HG03558 (cell line): ENCODE data around the gene TMEM191C.
"Not testable (repeated sequence)": the region's sequence is repeated elsewhere in the genome, so short reads cannot be mapped to it uniquely, and the experiment has no call there.

Experiments used
- ATAC-seq: cut with Tn5 transposase; IDR thresholded peaks from one replicate; pipeline ENCODE4 v1.9.1; 2021; ENCODE audit warnings: moderate number of reproducible peaks; ENCODE audit not compliant: unreplicated experiment; ENCODE audit errors: extremely low read depth

The TMEM191C gene

GRCh38 chr22:21445437-21446127 lies 21.6 kb upstream of the TMEM191C start:
- ATAC-seq: no peak

DNA sequence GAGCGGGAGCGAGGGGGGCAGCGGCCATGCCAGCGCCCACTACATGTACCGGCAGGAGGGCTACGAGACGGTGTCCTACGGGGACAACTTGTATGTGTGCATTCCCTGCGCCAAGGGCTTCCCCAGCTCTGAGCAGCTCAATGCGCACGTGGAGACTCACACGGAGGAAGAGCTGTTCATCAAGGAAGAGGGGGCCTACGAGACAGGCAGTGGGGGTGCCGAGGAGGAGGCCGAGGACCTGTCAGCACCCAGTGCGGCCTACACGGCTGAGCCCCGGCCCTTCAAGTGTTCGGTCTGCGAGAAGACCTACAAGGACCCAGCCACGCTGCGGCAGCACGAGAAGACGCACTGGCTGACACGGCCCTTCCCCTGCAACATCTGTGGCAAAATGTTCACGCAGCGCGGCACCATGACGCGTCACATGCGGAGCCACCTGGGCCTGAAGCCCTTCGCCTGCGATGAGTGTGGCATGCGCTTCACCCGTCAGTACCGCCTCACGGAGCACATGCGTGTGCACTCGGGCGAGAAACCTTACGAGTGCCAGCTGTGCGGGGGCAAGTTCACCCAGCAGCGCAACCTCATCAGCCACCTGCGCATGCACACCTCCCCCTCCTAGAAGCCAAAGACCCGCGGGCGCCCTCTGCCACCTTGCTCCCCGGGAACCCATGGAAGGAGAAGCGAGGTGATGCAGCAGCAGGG lies 20.9 kb upstream of the TMEM191C start:
- ATAC-seq: no peak

- ATAC-seq: no peak
These were observed 20.1 kb upstream of the TMEM191C start for GRCh38 chr22:21446827-21447690.

- no peak for ATAC-seq
These were observed 19.3 kb upstream of the TMEM191C start for GRCh38 chr22:21447694-21448402.

GRCh38 chr22:21448627-21449416 lies 18.4 kb upstream of the TMEM191C start:
- ATAC-seq: no peak

- no peak for ATAC-seq
These were observed 17.5 kb upstream of the TMEM191C start for GRCh38 chr22:21449531-21450319.

GRCh38 chr22:21450320-21450831 lies 16.8 kb upstream of the TMEM191C start:
- ATAC-seq: no peak

DNA sequence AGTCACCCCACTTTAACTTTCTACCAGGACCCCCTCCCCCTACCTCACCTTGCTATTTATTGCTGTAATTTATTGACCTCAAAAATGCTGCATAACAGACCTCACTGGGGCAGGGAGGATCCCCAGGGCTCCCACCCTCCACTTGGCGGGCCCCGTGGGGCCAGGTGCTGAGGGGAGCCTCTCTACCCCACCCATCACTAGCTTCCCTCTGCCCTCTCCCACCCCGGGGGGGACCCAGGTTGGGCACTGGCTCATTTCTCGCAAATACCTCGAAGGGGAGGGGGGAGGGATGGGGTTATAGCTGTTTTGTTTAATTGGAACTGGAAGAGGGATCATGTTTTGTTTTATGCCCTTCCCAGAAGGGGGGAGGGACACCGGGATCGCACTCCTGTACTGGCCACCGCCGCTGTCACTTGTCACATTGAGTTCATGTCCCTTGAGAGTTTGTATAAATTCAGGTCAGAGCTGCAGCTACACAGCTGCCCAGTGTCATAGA lies 16.3 kb upstream of the TMEM191C start:
- no peak for ATAC-seq

GRCh38 chr22:21451545-21452520 lies 15.4 kb upstream of the TMEM191C start:
- ATAC-seq: no peak

GRCh38 chr22:21452666-21453065 lies 14.5 kb upstream of the TMEM191C start:
- not testable (repeated sequence) for ATAC-seq

- not testable (repeated sequence) for ATAC-seq
These were observed 12.2 kb upstream of the TMEM191C start for GRCh38 chr22:21454998-21455333.

DNA sequence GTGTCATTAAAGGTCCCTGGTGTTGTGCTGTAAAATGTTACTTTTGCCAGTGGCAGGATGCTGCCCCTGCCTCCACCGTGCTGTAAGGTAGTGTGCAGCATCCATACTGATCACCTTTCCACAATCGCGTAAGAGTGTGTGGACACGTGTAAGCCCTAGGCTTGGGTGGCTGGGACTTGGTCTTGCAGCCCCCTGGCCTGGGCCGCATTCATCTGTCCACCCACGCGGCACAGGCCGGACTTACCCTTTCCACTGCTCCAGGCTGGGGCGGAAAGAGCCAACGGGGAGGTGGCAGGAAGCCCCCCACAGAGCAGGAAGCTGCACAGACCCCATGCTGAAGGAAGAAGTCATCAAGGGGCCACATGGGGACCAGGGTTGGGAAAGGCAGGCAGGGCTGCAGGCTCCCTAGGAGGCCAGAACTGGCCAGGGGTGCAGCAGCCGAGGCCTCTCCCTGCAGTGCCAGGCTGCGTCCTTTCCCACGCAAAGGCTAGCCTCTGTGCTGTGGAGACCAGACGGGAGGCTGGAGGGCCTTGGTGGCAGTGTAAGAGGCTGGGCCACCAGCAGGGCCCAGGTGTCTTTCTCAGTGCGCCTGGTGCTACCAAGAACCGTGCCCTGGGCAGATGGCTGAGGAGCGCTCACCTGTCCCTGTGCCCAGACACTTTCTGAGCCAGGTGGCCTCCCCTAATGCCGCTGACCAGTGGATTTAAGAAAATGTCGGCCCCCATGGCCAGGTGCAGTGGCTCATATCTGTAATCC lies 11.7 kb upstream of the TMEM191C start:
- no peak for ATAC-seq

DNA sequence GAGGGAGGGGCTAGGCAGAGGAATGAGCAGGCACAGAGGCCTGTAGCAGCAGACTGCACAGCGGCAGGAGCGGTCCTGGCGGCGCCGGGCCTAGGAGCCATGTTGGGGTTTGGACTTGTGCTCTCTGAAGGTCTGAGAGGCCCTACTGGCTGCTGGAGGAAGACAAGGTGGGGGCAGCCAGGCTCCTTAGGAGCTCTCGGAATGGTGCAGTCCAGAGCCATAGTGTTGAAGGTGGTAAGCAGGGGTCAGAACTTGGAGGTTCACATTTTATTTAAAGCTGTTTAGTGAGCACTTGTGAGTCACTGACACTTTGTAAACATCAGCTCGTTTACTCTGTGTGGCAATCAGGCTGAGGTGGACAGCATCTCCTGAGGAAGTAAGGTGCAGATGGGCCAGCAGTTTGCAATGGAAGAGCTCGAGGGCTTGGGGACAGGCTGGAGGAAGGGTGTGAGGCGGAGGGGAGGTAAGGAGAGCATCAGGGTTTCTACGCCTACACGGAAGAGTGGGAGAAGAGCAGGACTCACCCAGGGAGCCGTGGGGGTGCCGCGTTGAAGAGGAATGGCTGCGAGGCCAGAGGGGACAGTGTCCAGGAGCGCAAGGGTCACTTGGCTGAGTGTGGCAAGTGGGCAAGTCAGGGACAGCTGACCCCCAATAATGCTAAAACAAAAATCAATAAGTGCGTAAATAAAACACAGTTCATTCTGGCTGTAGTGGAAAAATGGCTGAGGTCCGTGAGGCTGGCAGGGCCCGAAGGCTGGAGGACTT lies 10.0 kb upstream of the TMEM191C start:
- no peak for ATAC-seq

DNA sequence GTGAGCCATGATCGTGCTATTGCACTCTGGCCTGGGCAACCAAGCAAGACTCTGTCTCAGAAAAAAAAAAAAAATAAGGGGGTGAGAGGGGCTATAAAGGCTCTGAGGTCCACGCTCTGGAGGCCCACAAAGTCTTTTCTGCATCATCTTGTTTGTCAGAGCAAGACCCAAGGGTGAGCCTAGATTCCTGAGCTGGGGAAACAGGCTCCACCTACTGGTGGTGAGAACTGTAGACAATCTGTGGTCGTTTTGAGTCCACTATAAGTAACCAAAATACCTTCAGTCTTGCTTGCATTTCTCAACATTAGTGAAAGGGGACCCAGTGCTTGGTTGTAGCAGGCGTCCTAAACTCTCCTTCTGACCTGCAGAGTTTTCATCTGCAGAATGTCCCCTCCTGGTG lies 4.5 kb upstream of the TMEM191C start:
- ATAC-seq: not testable (repeated sequence)

GRCh38 chr22:21468194-21469096 lies 1.3 kb downstream of the TMEM191C start:
- ATAC-seq: peak; percentile 56
